Left colon (tissue), 2 donors: ENCODE data around the gene SLC23A2. TPM values are rescaled to one million over a fixed set of nuclear protein-coding genes. Genes with fewer than 3 reads are reported as not detected.
"Not testable (repeated sequence)": the region's sequence is repeated elsewhere in the genome, so short reads cannot be mapped to it uniquely, and the experiment has no call there.

Experiments used
- ATAC-seq: fragments of 200-7000 bp; cut with Tn5 transposase; one replicate; pipeline ENCODE4 v1.9.1; 2020; ENCODE audit warnings: mild to moderate bottlenecking, moderate library complexity
- DNase-seq, 2 donors: peaks; one replicate each; pipeline ENCODE4 v3.0.0-alpha.2; 2020
- intact Hi-C, 2 donors: fragments of 100-400 bp; cut with DNase I in 1 of 2; cut with micrococcal nuclease in 1 of 2; formaldehyde crosslinking; loops; one replicate each; pipeline versions ENCODE4 v1.11.2 to v1.14.0; 2022; cut with DNase I, micrococcal nuclease
- total RNA-seq, 2 donors: library from RNA; stranded (reverse); fragmentation: NEBNext Ultra II Directional; extraction: Animal tissue kit (Norgen Biotek cat#: 25700); gene quantifications; one replicate each; pipeline ENCODE4 v1.2.1, GENCODE V29; 2021
- donor health status: DM: no; HTN: no; CAD: no.
- donor health status: DM: yes; HTN: yes; CAD: no.

SLC23A2 gene
- total RNA-seq, 2 donors from 2014 or later: 6.5 to 10.1 TPM

DNA sequence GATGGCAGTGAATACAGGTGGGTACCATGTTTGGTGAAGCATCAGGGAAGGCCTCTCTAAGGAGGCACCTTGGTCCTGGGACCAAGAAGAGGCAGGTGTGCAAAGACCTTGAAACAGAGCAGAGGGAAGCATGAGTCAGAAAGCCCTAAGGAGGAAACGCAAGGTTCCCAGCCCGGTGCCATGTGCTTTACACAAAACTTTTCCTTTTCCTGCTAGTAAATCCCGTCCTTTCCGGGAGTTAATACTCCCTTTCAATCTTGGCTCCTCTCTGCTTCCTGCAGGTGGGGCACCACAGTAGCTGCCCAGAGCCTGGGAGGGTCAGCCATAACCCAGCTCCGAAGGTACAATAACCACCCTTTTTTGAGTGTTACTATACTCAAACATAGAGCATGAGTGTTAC is 19.4 kb upstream of the SLC23A2 start:
- DNase-seq: no peak
- intact Hi-C loops: no loop called here
- peak; percentile 72 for ATAC-seq

- no peak for DNase-seq
- intact Hi-C loops: no loop called here
- no peak for ATAC-seq
Observed at GRCh38 chr20:5013682-5014447, 12.6 kb upstream of the SLC23A2 start.

- ATAC-seq (no peak), DNase-seq (no peak)
- intact Hi-C loops: loop anchor here in 1 of 2 donors (10.0 kb wide), 1 partner anchor 96 kb away; no protein-coding TSS in a partner anchor
Observed at GRCh38 chr20:5008759-5009158, 7.4 kb upstream of the SLC23A2 start.

DNA sequence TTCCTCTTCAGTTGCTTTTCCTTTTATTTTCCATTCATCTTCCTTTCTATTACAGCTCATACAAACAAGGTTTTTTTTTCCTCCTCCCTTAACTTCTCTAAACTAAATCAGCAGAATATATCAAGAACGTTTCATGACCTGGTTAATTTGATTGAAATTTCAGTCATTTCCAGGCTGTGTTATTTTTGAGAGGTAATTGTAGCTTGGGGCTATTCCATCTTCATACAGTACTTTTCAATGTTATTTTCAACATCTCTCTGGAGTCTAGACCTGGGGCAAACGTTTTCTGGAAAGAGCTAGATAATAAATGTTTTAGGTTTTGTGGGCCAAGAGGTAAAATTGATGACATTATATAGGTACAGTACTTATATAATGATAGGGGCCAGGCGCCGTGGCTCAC is 4.0 kb upstream of the SLC23A2 start:
- no peak for DNase-seq
- no peak for ATAC-seq
- intact Hi-C loops: loop anchor here in 1 of 2 donors (10.0 kb wide), 1 partner anchor 99 kb away; no protein-coding TSS in a partner anchor

GRCh38 chr20:5004825-5005224 is 3.5 kb upstream of the SLC23A2 start:
- DNase-seq, ATAC-seq: not testable (repeated sequence)
- intact Hi-C loops: loop anchor here in 1 of 2 donors (10.0 kb wide), 1 partner anchor 100 kb away; no protein-coding TSS in a partner anchor

DNA sequence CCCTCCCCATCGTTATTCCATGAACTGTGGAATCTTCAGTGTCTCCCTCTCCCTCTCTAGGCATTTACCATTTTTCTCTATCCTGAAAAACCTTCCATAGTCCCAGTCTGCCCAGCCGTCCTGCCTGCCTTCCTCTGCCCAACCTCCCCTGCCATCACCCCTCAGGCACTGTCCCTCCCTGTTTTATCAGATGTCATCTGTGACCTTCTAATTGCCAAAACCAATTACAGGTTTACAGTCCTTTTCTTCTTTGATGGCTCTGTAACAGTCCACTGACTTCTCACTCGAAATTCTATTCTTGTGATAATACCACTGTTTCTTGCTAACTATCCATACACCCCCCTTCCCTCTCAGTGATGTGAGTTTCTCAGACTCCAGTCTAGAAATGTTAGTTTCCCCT is 2.3 kb upstream of the SLC23A2 start:
- ATAC-seq: no peak
- DNase-seq: no peak
- intact Hi-C loops: loop anchor here in 1 of 2 donors (10.0 kb wide), 1 partner anchor 101 kb away; no protein-coding TSS in a partner anchor

GRCh38 chr20:5002077-5002413 is 735 bp upstream of the SLC23A2 start:
- peak in 1 of 2 donors; percentile 11 for DNase-seq
- intact Hi-C loops: loop anchor here in 1 of 2 donors (10.0 kb wide), 1 partner anchor 103 kb away; no protein-coding TSS in a partner anchor
- ATAC-seq: no peak

GRCh38 chr20:5000263-5001173 is 792 bp downstream of the SLC23A2 start:
- peak; percentile 45 to 48 for DNase-seq
- intact Hi-C loops: loop anchor here in 1 of 2 donors (10.0 kb wide), 1 partner anchor 104 kb away; no protein-coding TSS in a partner anchor
- peak; percentile 52 for ATAC-seq

GRCh38 chr20:4999788-5000187 is 1.5 kb downstream of the SLC23A2 start:
- ATAC-seq (peak; percentile 68), DNase-seq (no peak)
- intact Hi-C loops: loop anchor here in 1 of 2 donors (10.0 kb wide), 1 partner anchor 105 kb away; no protein-coding TSS in a partner anchor

GRCh38 chr20:4998160-4998651 is 3.1 kb downstream of the SLC23A2 start:
- no peak for ATAC-seq
- no peak for DNase-seq
- intact Hi-C loops: no loop called here

DNA sequence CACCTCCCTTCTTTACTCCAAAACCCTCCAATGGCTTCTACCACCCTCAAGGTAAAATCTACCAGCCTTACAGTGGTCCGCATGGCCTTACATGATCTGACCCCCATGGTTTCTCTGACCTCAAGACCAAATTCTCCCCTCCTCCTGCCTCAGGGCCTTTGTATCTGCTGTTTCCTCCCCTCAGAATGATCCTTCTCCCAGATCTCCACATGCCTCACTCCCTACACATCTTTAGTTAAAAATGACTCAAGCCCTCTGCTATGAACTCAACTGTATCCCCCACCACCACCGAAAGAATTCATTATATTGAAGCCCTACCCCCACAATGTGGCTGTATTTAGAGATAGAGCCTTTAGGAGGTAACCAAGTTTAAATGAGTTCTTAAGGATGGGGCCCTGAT is 4.1 kb downstream of the SLC23A2 start:
- intact Hi-C loops: no loop called here
- no peak for ATAC-seq
- DNase-seq: no peak

DNA sequence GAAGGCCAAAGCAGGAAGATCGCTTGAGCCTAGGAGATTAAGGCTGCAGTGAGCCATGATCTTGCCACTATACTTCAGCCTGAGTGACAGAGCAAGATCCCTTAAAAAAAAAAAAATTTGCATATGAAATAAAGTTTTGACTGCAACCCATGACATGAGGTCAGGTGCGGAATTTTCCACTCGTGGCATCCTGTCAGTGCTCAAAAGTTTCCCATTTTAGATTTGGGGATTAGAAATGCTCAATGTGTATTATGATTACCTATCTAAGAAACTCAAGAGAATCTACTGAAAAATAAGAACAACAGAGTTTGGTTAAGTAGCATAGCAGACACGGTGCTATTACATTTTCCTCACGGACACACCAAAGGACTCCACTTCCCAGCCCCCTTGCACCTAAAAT is 11.7 kb downstream of the SLC23A2 start:
- no peak for DNase-seq
- ATAC-seq: no peak
- intact Hi-C loops: no loop called here

DNA sequence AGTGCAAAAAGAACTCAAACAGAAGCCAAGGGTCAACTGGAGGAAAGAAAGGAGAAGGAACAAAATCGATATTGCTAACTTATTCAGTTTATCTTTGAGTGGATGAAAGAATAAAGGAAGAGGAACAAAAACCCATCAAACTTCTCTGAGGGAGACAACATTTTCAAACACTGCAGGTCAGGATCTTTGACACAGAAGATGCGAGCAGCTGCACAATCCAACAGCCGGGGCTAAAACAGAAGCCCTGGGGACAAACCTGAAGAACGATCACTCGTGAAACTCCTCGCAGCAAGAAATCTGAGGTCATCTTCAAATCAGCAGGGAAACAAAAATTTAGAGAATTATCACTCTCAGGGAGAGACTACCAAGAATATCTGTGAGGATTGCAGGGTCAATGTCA is 14.2 kb downstream of the SLC23A2 start:
- DNase-seq (no peak), ATAC-seq (no peak)
- intact Hi-C loops: no loop called here

- no peak for DNase-seq
- intact Hi-C loops: no loop called here
- ATAC-seq: no peak
Observed at GRCh38 chr20:4985658-4986057, 15.7 kb downstream of the SLC23A2 start.

DNA sequence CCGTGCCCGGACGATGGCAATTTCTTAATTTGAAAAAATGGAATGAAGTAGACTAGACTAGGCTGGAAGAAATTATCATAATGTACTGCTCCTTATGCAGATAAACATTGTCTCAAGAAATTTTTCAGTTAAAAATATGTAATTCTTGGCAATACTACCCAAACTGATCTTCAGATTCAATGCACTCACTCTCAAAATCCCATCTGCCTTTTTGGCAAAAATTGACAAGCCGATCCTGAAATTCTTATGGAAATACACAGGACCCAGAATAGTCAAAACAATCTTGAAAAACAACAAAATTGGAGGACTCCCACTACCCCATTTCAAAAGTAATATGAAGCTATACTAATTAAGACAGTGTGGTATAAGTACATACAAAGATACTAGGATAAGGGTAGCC is 19.0 kb downstream of the SLC23A2 start:
- no peak for DNase-seq
- intact Hi-C loops: no loop called here
- ATAC-seq: no peak

GRCh38 chr20:4979841-4980410 is 21.4 kb downstream of the SLC23A2 start:
- intact Hi-C loops: no loop called here
- DNase-seq (no peak), ATAC-seq (no peak)

DNA sequence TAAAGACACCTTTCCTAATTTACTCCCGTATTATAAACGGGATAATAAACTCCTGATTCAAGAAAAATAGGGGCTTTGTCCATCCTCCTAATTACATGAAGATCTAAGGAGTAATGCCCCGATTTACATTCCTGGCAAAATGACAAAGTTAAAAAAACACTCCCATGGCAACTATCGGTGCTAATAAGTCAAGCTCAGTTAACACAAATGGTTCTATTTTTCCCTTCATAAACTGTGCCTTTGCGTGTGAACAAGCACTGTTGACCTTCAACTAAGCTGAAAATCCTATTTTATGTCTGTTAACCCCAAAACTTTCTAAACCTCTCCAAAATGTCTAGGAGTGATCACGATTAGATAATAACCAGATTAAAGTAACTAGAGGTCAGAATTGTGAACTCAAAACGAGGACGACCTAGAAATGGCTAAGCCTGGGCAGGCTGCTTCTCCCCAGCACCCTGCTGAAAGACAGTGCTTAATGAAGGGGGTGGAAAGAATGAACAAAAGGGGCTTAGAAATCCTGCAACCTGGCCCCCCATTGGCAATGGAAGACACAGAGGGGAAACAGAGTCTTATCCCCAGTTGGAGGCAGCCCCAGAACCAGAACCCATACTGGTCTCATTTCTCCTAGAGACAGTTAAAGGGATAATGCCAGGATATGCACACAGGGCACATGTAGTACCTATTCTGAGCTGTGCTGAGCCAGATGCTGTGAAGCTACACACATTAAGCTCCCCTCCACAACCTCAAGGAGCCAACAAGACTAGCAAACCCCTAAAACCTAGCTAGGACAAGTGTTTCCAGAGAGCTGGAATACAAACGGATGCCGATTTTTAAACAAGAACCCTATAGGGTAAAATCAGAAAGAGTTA is 23.0 kb downstream of the SLC23A2 start:
- DNase-seq (no peak), ATAC-seq (no peak)
- intact Hi-C loops: no loop called here

GRCh38 chr20:4976014-4976413 is 25.3 kb downstream of the SLC23A2 start:
- intact Hi-C loops, DNase-seq: not testable (repeated sequence)

More at GRCh38 chr20:4976014-4976413, 25.3 kb downstream of the SLC23A2 start:
- not testable (repeated sequence) for ATAC-seq
